ENCODE data around the gene CCDC117.

The CCDC117 gene

GRCh38 chr22:28773461-28773867 is 969 bp downstream of the CCDC117 start:
- H3K9me3 ChIP-seq (replicated peaks; ENCODE audit: low read length) = no peaks in the 10 kb centered on the region
- peak overlapping the region; percentile 69 for H3K4me3 ChIP-seq (ENCODE audit: low read length)
- H3K4me2 ChIP-seq (ENCODE audit: low read length) = peak overlapping the region; percentile 75
- no peaks in the 10 kb centered on the region for H3K4me1 ChIP-seq (ENCODE audit: control insufficient read depth, insufficient read depth, low read length)
- peaks cover 8% of the 10 kb centered on the region for H3K36me3 ChIP-seq (ENCODE audit: insufficient read depth, low read length)
- no peaks in the 10 kb centered on the region for H3K27me3 ChIP-seq (ENCODE audit: control insufficient read depth, insufficient read depth, low read length)
- peak overlapping the region; percentile 93 for H3K9ac ChIP-seq (ENCODE audit: low read depth, low read length)

DNA sequence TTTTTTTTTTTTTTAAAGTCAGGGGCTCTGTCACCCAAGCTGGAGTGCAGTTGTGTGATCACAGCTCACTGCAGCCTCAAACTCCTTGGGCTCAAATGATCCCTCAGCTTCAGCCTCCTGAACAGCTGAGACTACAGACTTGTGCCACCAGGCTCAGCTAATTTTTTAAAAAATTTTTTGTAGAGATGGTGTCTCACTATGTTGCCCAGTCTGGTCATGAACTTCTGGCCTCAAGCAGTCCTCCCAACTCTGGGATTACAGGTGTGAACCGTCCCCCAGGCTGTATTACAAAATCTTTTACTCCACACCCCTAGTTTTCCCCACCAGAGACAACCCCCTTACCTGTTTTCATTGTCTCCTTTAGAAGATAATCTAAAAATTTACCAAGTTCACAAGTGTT is 1.9 kb downstream of the CCDC117 start:
- Histone ChIP-seq H3K4me3 (ENCODE audit: low read length) (no peak overlapping the region), H3K36me3 (ENCODE audit: insufficient read depth, low read length) (peaks cover 8% of the 10 kb centered on the region), H3K4me2 (ENCODE audit: low read length) (peak overlapping the region; percentile 75), H3K9me3 (replicated peaks; ENCODE audit: low read length) (no peaks in the 10 kb centered on the region), H3K4me1 (ENCODE audit: control insufficient read depth, insufficient read depth, low read length) (no peaks in the 10 kb centered on the region), H3K27me3 (ENCODE audit: control insufficient read depth, insufficient read depth, low read length) (no peaks in the 10 kb centered on the region), H3K9ac (ENCODE audit: low read depth, low read length) (no peak overlapping the region)

DNA sequence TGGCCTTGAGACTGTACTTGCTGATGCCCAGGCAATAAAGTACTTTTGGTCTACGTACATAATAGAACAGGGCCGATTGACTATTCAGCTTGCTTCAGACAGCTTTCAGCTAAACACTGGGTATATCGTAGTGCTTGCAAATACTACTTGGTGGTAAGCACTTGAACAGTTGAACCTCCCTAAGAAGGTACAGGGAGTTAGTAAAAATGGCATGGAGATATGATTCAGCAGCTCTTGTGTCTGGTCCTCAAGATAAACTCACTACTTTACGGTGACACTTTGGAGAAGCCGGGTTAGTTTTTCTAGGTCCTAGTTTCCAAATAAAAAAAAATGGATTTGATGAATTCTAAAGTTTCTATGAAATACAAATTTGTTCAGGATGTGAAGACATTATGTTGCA is 7.3 kb downstream of the CCDC117 start:
- Histone ChIP-seq H3K4me3 (ENCODE audit: low read length) (no peak overlapping the region), H3K4me1 (ENCODE audit: control insufficient read depth, insufficient read depth, low read length) (no peaks in the 10 kb centered on the region), H3K27me3 (ENCODE audit: control insufficient read depth, insufficient read depth, low read length) (no peaks in the 10 kb centered on the region), H3K4me2 (ENCODE audit: low read length) (no peak overlapping the region), H3K9me3 (replicated peaks; ENCODE audit: low read length) (no peaks in the 10 kb centered on the region), H3K36me3 (ENCODE audit: insufficient read depth, low read length) (peaks cover 43% of the 10 kb centered on the region), H3K9ac (ENCODE audit: low read depth, low read length) (no peak overlapping the region)

DNA sequence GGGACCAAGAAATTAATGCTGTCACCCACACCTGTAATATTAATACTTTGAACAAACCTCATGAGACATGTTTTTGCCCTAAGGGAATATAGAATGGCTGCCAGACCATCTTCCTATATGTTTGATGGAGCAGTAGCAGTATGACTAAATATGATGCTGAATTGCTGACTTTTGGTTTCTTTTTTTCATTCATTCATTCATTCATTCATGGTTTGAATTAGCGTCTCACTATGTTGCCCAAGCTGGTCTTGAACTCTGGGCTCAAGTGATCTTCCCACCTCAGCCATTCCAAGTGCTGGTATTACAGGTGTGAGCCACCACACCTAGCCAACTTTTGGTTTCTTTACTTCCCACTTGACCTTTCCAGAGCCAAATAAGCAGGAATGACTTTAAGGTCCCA is 7.8 kb downstream of the CCDC117 start:
- Histone ChIP-seq H3K9ac (ENCODE audit: low read depth, low read length) (no peak overlapping the region), H3K27me3 (ENCODE audit: control insufficient read depth, insufficient read depth, low read length) (no peaks in the 10 kb centered on the region), H3K4me1 (ENCODE audit: control insufficient read depth, insufficient read depth, low read length) (no peaks in the 10 kb centered on the region), H3K4me3 (ENCODE audit: low read length) (no peak overlapping the region), H3K4me2 (ENCODE audit: low read length) (no peak overlapping the region), H3K9me3 (replicated peaks; ENCODE audit: low read length) (no peaks in the 10 kb centered on the region), H3K36me3 (ENCODE audit: insufficient read depth, low read length) (peaks cover 46% of the 10 kb centered on the region)

- Histone ChIP-seq H3K9me3 (replicated peaks; ENCODE audit: low read length) (no peaks in the 10 kb centered on the region), H3K36me3 (ENCODE audit: insufficient read depth, low read length) (peaks cover 69% of the 10 kb centered on the region), H3K4me1 (ENCODE audit: control insufficient read depth, insufficient read depth, low read length) (no peaks in the 10 kb centered on the region), H3K4me3 (ENCODE audit: low read length) (no peak overlapping the region), H3K9ac (ENCODE audit: low read depth, low read length) (no peak overlapping the region), H3K27me3 (ENCODE audit: control insufficient read depth, insufficient read depth, low read length) (no peaks in the 10 kb centered on the region), H3K4me2 (ENCODE audit: low read length) (no peak overlapping the region)
Measured at GRCh38 chr22:28783786-28784671, 11.5 kb downstream of the CCDC117 start.

DNA sequence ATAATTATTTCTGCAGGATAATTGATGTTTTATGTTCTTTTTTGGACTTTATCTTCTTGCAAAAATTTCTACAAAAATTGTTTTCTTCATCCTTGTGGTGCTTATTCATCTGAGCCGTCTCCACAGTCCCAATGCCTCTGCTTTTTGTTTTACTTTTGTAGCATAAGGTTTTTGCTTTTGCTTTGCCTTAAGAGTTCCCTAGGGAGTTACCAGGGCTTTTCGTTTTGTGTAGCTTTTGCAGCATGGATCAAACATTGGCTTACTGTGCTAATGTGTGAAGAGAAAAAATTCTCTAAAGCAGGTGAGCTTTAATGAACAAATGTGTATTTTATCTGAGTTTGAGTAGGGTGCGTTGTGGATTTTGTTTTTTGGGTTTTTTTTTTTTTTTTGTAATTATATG is 16.1 kb downstream of the CCDC117 start:
- no peaks in the 10 kb centered on the region for H3K27me3 ChIP-seq (ENCODE audit: control insufficient read depth, insufficient read depth, low read length)
- H3K4me3 ChIP-seq (ENCODE audit: low read length) = no peak overlapping the region
- H3K4me2 ChIP-seq (ENCODE audit: low read length) = no peak overlapping the region
- H3K9ac ChIP-seq (ENCODE audit: low read depth, low read length) = no peak overlapping the region
- peaks cover 42% of the 10 kb centered on the region for H3K36me3 ChIP-seq (ENCODE audit: insufficient read depth, low read length)
- no peaks in the 10 kb centered on the region for H3K4me1 ChIP-seq (ENCODE audit: control insufficient read depth, insufficient read depth, low read length)
- no peaks in the 10 kb centered on the region for H3K9me3 ChIP-seq (replicated peaks; ENCODE audit: low read length)

GRCh38 chr22:28791124-28791523 is 18.6 kb downstream of the CCDC117 start:
- peaks cover 42% of the 10 kb centered on the region for H3K36me3 ChIP-seq (ENCODE audit: insufficient read depth, low read length)
- no peak overlapping the region for H3K9ac ChIP-seq (ENCODE audit: low read depth, low read length)
- H3K4me2 ChIP-seq (ENCODE audit: low read length) = no peak overlapping the region
- H3K9me3 ChIP-seq (replicated peaks; ENCODE audit: low read length) = no peaks in the 10 kb centered on the region
- no peaks in the 10 kb centered on the region for H3K27me3 ChIP-seq (ENCODE audit: control insufficient read depth, insufficient read depth, low read length)
- H3K4me3 ChIP-seq (ENCODE audit: low read length) = no peak overlapping the region
- no peaks in the 10 kb centered on the region for H3K4me1 ChIP-seq (ENCODE audit: control insufficient read depth, insufficient read depth, low read length)

DNA sequence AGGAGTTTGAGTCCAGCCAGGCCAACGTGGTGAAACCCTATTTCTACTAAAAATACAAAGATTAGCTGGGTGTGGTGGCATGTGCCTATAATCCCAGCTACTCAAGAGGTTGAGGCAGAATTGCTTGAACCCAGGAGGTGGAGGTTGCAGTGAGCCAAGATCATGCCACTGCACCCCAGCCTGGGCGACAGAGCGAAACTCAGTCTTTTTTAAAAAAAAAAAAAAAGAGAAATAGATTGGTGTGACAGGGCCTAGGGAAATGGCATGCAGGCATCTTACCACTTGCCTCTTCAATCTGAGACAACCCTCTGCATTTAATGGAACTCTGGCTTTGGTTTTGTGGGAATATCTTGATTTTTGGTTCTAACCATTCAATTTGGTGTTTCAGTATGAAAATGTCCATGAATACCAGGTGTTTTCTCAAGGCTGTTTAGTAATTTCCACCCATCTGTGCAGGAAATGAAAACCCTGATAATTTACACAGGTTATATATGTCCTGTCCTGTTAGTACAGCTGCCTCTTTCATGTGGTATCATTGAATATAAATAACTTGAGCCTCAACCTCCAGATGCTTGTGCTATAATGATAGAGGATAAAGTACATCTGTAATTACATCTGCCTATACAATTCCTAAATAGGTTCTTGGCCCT is 19.5 kb downstream of the CCDC117 start:
- H3K4me2 ChIP-seq (ENCODE audit: low read length) = no peak overlapping the region
- no peak overlapping the region for H3K9ac ChIP-seq (ENCODE audit: low read depth, low read length)
- no peak overlapping the region for H3K4me3 ChIP-seq (ENCODE audit: low read length)
- peaks cover 42% of the 10 kb centered on the region for H3K36me3 ChIP-seq (ENCODE audit: insufficient read depth, low read length)
- H3K4me1 ChIP-seq (ENCODE audit: control insufficient read depth, insufficient read depth, low read length) = no peaks in the 10 kb centered on the region
- H3K9me3 ChIP-seq (replicated peaks; ENCODE audit: low read length) = no peaks in the 10 kb centered on the region
- H3K27me3 ChIP-seq (ENCODE audit: control insufficient read depth, insufficient read depth, low read length) = no peaks in the 10 kb centered on the region

- peaks cover 42% of the 10 kb centered on the region for H3K36me3 ChIP-seq (ENCODE audit: insufficient read depth, low read length)
- H3K27me3 ChIP-seq (ENCODE audit: control insufficient read depth, insufficient read depth, low read length) = no peaks in the 10 kb centered on the region
- no peak overlapping the region for H3K4me3 ChIP-seq (ENCODE audit: low read length)
- no peak overlapping the region for H3K4me2 ChIP-seq (ENCODE audit: low read length)
- H3K9me3 ChIP-seq (replicated peaks; ENCODE audit: low read length) = no peaks in the 10 kb centered on the region
- H3K4me1 ChIP-seq (ENCODE audit: control insufficient read depth, insufficient read depth, low read length) = peaks cover under 1% of the 10 kb centered on the region
- no peak overlapping the region for H3K9ac ChIP-seq (ENCODE audit: low read depth, low read length)
Measured at GRCh38 chr22:28792491-28793383, 20.2 kb downstream of the CCDC117 start.

DNA sequence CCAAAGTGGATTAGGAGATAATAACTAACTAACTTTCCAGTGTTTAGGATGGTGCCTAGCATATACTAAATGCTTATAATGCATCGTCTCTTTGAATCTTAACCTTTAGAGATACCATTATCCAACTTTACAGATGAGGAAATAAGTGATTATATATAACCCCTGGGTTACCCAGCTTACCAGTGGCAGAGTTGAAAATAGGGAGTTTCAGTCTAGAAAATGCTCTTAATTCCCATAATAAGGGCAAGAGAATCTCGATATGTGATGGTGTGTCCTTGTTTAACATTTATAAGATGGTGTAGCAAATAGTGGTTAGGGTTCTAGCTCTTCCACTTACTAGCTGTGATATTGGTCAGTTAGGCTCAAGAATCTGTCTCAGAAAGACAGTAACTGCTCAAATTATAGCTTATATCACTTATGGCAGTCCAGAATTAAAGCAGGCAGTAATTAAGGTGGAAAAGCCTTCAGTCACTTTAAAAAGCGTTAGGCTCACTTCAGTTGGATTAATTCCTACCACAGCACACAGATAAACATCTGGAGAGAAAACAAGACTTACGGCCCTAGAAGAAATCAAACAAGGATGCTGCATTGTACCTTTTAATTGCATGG is 21.6 kb downstream of the CCDC117 start:
- peaks cover 6% of the 10 kb centered on the region for H3K4me1 ChIP-seq (ENCODE audit: control insufficient read depth, insufficient read depth, low read length)
- no peak overlapping the region for H3K4me2 ChIP-seq (ENCODE audit: low read length)
- no peak overlapping the region for H3K4me3 ChIP-seq (ENCODE audit: low read length)
- peaks cover 47% of the 10 kb centered on the region for H3K36me3 ChIP-seq (ENCODE audit: insufficient read depth, low read length)
- H3K27me3 ChIP-seq (ENCODE audit: control insufficient read depth, insufficient read depth, low read length) = no peaks in the 10 kb centered on the region
- H3K9me3 ChIP-seq (replicated peaks; ENCODE audit: low read length) = no peaks in the 10 kb centered on the region
- no peak overlapping the region for H3K9ac ChIP-seq (ENCODE audit: low read depth, low read length)

Measured in skeletal muscle satellite cell (primary cell).